Measurements from ENCODE around the gene ECEL1.

DNA sequence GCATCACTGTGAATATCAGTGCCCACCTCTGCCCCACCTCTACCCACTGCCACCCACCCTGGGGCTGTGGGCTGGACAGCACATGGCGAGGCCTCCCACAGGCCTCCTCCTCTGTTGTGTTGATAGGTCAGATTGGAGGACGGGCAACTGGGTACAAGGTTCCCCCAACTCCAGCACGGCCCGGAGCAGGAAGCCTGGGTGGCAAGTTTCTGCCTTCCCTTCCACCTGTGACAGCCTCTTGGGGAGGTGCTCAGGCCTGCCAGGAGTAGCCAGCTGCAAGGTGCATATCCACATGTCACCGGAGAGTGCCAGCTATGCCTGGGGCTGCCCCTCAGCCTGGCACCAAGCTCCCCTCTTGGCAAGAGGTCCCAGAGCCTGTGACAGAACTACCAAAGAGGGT is 6.9 kb upstream of the ECEL1 start:
- TF ChIP-seq POLR2A (IDR thresholded peaks at IDR 0.05) = no peak
- TF ChIP-seq, protein P1, sequence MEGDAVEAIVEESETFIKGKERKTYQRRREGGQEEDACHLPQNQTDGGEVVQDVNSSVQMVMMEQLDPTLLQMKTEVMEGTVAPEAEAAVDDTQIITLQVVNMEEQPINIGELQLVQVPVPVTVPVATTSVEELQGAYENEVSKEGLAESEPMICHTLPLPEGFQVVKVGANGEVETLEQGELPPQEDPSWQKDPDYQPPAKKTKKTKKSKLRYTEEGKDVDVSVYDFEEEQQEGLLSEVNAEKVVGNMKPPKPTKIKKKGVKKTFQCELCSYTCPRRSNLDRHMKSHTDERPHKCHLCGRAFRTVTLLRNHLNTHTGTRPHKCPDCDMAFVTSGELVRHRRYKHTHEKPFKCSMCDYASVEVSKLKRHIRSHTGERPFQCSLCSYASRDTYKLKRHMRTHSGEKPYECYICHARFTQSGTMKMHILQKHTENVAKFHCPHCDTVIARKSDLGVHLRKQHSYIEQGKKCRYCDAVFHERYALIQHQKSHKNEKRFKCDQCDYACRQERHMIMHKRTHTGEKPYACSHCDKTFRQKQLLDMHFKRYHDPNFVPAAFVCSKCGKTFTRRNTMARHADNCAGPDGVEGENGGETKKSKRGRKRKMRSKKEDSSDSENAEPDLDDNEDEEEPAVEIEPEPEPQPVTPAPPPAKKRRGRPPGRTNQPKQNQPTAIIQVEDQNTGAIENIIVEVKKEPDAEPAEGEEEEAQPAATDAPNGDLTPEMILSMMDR (IDR thresholded peaks at IDR 0.05) = no peak
